Activated gamma-delta T cell (primary cell): Measurements from ENCODE around the gene FIG4.
A peak's percentile ranks its signal among the peaks of the same experiment; 100 is the strongest.
"Not testable (repeated sequence)": the region's sequence is repeated elsewhere in the genome, so short reads cannot be mapped to it uniquely, and the experiment has no call there.

Source experiments
- DNase-seq: peaks from one replicate; lab custom pipeline; 2025; lab: John Stamatoyannopoulos, UW
- total RNA-seq, 2 donors: gene quantifications; one replicate each; lab custom pipeline; 2026; lab: John Stamatoyannopoulos, UW

Gene FIG4
- total RNA-seq, result 45.2 to 52.5 reads per million in 2 donors

GRCh38 chr6:109690737-109691621, at the start of gene FIG4, which contains the start of gene AK9:
TSS of gene FIG4 (plus strand) at chr6:109691296. CDS start at chr6:109691436, 140 bp downstream.
TSS of gene AK9 (minus strand) at chr6:109691202. CDS start at chr6:109675745, 15,457 bp downstream.
- DNase-seq, result peak; percentile 71

- no peak for DNase-seq
Measured at GRCh38 chr6:109644131-109644530, 47.0 kb upstream of the FIG4 start.

DNA sequence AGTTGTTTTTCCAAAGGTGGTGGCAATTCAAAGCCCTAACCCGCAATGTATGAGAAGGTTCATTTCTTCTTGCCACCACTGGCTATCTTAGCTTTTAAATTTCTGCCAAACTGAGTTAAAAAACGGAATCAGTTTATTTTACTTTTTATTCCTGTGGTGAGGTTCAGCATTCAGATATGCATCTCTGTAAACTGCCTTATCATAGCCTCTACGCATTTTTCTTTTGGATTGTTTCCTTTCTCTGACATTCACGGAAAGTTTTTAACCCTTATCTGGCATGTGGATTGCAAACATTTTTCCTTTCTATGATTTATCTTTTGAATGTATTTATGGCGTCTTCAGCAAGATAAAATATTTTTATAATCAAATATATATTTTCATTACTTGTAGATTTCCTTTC, 37.8 kb upstream of the FIG4 start:
- DNase-seq, result no peak

GRCh38 chr6:109655761-109656262, 35.3 kb upstream of the FIG4 start:
- DNase-seq, result no peak

GRCh38 chr6:109660526-109661320, 30.4 kb upstream of the FIG4 start:
- DNase-seq, result no peak

DNA sequence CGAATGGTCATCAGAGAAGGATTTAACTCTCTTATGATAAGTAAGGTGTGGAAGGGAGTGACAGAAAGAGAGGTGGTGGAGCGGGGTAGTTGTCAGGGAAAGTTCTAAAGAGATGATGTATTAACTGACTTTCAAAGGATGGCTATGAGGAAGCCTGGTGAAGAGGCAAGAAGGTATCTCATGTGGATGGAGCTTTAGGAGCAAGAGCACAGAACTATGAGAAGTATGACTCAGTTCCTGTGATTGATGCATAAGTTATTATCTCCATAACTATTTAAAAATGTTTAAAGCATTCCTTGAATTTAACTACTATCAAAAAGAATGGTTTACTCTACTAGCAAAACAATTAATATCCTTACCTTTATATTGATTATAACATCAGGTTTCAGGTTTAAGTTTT, 28.9 kb upstream of the FIG4 start:
- no peak for DNase-seq

GRCh38 chr6:109669811-109670210, 21.3 kb upstream of the FIG4 start:
- DNase-seq, result no peak

GRCh38 chr6:109671733-109672132, 19.4 kb upstream of the FIG4 start:
- no peak for DNase-seq

DNA sequence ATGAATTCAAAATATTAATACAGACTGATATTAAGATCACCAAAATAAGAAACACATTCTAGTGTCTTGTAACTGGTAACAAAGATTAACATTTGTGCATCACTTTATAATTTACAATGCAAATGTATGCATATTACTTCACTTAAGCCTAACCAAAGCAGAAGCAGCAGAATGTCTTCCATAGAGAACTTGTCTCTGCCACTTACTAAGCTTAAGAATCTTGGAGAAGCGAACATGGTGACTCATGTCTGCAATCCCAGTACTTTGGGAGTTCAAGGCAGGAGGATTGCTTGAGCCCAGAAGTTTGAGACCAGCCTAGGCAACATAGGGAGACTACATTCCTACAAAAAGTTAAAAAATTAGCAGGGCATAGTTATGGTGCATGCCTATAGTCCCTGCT, 18.9 kb upstream of the FIG4 start:
- no peak for DNase-seq

DNA sequence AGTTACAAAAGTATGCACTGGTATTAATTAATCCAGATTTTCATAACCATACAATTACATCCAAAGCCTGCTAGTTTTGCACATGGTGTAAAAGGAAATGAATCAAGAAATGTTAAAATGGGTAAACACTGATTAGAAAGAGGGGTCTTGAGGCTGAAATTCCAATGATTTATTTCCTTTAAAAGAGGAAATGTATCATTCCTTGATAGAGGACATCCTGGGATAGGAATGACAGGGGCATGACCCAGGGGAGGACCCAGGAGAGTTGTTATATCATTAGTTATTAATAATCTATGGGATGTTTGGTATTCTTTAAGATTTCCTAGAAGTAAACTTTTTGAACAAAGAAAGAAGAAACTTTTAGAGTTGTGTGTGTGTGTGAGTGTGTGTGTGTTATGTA, 18.3 kb upstream of the FIG4 start:
- no peak for DNase-seq

GRCh38 chr6:109676724-109677123, 14.4 kb upstream of the FIG4 start:
- no peak for DNase-seq

GRCh38 chr6:109678240-109678639, 12.9 kb upstream of the FIG4 start:
- no peak for DNase-seq

DNA sequence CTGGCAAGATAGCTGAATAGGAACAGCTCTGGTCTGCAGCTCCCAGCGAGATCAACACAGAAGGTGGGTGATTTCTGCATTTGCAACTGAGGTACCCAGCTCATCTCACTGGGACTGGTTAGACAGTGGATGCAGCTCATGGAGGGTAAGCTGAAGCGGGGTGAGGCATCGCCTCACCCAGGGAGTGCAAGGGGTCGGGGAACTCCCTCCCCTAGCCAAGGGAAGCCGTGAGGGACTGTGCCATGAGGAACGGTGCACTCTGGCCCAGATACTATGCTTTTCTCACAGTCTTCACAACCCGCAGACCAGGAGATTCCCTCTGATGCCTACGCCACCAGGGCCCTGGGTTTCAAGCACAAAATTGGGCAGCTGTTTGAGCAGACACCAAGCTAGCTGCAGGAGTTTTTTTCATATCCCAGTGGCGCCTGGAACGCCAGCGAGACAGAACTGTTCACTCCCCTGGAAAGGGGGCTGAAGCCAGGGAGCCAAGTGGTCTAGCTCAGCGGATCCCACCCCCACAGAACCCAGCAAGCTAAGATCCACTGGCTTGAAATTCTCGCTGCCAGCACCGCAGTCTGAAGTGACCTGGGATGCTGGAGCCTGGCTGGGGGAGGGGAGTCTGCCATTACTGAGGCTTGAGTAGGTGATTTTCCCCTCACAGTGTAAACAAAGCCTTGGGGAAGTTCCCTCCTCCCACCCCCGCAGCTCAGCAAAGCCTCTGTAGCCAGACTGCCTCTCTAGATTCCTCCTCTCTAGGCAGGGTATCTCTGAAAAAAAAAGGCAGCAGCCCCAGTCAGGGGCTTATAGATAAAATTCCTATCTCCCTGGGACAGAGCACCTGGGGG, 12.2 kb upstream of the FIG4 start:
- not testable (repeated sequence) for DNase-seq

DNA sequence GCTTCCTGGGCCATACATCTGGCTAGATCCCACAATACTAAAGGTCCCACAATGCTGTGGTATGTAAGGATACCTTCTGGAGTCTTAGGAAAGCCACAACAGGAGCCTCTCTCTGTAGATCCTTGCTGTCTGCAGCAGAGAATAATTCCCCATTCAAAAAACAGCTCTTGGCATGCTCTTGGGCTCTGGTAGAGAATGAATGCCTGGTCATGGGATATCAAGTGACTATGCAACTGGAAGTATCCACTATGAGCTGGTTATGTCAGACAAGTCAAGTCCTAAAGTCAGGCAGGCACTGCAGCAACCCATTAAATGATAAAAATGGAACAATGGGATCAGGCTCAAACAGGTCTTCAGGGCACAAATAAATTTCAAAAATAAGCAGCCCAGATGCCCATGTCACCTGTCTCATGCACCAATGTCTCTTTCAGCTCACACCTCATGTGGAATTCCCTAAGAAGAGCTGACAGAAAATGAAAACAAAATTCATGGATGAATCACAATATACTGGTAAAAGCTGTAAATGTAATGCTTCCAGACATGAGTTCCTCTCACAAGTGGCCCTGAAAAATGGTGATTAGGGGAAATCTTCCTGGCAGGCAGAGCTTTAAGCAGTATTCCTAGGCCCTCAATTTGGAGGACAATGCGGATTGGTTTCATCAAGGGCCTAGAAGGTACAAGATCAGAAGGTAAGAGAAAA, 4.4 kb upstream of the FIG4 start:
- no peak for DNase-seq

DNA sequence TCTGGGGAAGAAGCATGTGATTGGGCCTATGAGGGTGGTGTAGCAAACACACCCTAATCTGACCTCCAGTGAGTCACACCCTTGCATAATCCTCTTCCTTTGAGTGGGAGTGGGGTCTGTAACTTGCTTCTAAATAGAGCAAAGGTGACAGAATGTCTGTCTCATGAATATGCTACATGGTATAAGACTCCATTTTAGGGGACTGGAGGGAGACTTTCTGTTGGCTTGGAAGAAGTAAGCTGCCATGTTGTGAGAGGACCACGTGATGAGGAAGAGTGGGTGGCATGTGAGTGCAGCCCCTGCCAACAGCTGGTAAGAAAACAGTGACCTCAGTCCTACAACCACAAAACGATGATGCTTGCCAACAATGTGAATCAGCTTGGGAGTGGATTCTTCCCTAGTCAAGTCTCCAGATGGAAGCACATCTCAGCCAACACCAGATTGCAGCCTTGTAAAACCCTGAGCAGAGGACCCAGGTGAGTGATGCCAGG, 3.8 kb upstream of the FIG4 start:
- no peak for DNase-seq

- peak; percentile 33 for DNase-seq
Measured at GRCh38 chr6:109690373-109690736, 741 bp upstream of the FIG4 start.

DNA sequence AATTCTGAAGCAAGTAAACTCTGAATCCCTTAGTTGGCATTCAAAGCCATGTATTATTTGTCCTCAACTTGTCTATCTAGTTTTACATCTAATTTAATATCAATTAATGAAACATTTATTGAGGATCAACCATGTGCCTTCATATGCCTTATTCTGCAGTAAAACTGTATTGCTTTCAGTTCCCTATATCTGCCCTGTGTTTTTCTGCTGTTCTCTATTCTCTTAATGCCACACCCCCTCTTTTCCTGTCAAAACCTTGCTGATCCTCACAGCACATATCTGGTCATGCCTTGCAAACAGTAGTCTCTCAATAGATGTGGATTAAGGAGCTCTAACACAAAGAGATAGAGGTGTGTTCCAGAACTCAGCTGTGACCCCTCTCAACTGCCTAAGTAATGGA, 2.0 kb downstream of the FIG4 start:
- DNase-seq, result no peak

GRCh38 chr6:109695468-109695867, 4.4 kb downstream of the FIG4 start:
- DNase-seq, result no peak

- DNase-seq, result no peak
Measured at GRCh38 chr6:109696355-109696754, 5.3 kb downstream of the FIG4 start.

DNA sequence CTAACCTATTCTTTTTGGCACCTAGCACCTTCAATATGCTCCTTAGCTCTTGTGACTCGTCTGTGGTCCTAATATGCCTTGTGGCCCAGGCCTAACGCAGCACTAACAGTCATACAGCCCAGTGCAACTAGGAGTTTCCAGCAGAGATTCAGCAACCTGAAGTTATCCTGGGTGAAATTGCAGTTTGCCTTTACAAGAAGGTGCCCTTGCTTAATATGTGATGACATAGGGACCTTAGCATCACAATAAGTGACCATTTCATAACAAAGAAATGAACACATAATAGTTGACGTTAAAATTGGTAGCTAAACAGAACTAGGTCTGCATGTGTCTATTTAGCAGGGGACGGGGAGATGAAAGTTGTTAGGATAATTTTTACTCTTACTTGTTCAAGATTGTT, 10.1 kb downstream of the FIG4 start:
- DNase-seq, result no peak

DNA sequence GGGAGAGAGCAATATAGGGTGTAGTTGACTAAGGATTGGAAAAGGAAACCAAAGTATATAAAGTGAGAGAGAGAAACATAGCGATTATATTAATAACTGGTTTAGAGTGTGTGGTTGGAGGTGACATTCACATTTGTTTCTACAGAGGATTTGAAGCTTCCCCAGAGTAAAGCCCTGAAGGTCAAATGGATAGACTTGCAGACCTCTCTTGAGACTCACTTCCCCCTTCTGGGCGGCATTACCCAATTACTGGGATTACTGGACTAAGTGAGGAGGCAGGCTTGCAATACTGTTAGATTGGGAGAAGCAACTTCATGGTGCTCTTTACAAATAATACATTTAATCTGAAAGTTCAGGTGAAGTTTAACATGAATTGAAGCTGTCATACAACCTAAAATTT, 10.7 kb downstream of the FIG4 start:
- no peak for DNase-seq
